A673 (cell line): ENCODE results near the gene ZNF646.

Source experiments
- EZH2 ChIP-seq: fragments of 200-600 bp; sonication (generic); IDR thresholded peaks from 2 replicates; pipeline ENCODE4 v1.6.1; 2017; ENCODE audit warnings: borderline replicate concordance, low read depth, mild to moderate bottlenecking, mixed read lengths, antibody characterized with exemption, low read length; ENCODE audit not compliant: poor library complexity, severe bottlenecking
- TF ChIP-seq, protein P1 (sequence below): fragments of 300-800, 200-600 bp; sonication (generic); conservative IDR thresholded peaks from 2 replicates; pipeline ENCODE4 v1.5.1; 2017; ENCODE audit warnings: low read depth, mild to moderate bottlenecking, antibody characterized with exemption, low read length, moderate library complexity, mixed read lengths

DNA sequence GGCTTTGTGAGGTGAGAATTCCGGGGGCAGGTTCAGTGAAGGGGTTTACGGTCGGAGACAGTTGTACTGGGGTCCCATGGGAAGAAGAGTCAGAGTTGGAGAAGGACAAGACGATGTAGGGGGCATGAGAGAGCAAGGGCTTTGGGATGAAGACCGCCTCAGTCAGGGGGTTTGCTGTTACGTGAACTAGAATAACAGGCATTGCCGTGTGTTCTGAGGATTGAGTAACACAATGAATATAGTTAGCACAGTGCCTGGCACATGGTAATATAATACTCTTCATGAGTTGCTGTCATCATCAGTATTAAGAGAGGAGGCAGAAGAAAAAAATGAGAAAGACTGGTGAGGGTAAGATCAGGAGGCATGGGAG is 577 bp downstream of the ZNF646 start:
- TF ChIP-seq, protein P1, sequence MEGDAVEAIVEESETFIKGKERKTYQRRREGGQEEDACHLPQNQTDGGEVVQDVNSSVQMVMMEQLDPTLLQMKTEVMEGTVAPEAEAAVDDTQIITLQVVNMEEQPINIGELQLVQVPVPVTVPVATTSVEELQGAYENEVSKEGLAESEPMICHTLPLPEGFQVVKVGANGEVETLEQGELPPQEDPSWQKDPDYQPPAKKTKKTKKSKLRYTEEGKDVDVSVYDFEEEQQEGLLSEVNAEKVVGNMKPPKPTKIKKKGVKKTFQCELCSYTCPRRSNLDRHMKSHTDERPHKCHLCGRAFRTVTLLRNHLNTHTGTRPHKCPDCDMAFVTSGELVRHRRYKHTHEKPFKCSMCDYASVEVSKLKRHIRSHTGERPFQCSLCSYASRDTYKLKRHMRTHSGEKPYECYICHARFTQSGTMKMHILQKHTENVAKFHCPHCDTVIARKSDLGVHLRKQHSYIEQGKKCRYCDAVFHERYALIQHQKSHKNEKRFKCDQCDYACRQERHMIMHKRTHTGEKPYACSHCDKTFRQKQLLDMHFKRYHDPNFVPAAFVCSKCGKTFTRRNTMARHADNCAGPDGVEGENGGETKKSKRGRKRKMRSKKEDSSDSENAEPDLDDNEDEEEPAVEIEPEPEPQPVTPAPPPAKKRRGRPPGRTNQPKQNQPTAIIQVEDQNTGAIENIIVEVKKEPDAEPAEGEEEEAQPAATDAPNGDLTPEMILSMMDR, result no peak
- TF ChIP-seq EZH2, result no peak
